HEK293 (cell line): Measurements from ENCODE around the gene PCSK5.

Source experiments
- CTCF ChIA-PET: fragments of 350-600 bp; formaldehyde crosslinking; extraction: SDS; loops from one replicate; lab custom pipeline; 2021; ENCODE audit warnings: antibody characterized with exemption; lab: Yijun Ruan, JAX
- POLR2A ChIA-PET: fragments of 300-600 bp; formaldehyde crosslinking; extraction: SDS; loops from one replicate; lab custom pipeline; 2020; ENCODE audit warnings: antibody characterized with exemption, inconsistent platforms; lab: Yijun Ruan, JAX
- H3K27ac ChIP-seq: fragments of 200-500 bp; sonication (Bioruptor generic); 2 replicates; pipeline ENCODE4 v1.5.1; 2014; ENCODE audit warnings: low read depth, low read length, control low read depth, inconsistent platforms; ENCODE audit errors: extremely low read depth
- H3K36me3 ChIP-seq, 2 experiments: fragments of 200-500 bp in 1 of 2; sonication (Bioruptor generic) in 1 of 2; 1 replicate in 1 of 2; 2 replicates in 1 of 2; pipeline ENCODE4 v1.5.1; 2014 to 2017; ENCODE audit warnings: inconsistent platforms in 2 of 2, low read length in 2 of 2; ENCODE audit not compliant: control insufficient read depth in 2 of 2, insufficient read depth in 1 of 2
- H3K4me1 ChIP-seq: fragments of 200-500 bp; sonication (Bioruptor generic); 2 replicates; pipeline ENCODE4 v1.5.1; 2014; ENCODE audit warnings: mild to moderate bottlenecking, low read length, inconsistent platforms; ENCODE audit not compliant: control insufficient read depth, insufficient read depth
- H3K4me3 ChIP-seq: 2 replicates; pipeline ENCODE4 v1.5.1; 2011; ENCODE audit warnings: low read depth, mild to moderate bottlenecking, control low read depth, low read length, moderate library complexity
- H3K9me3 ChIP-seq: fragments of 200-500 bp; sonication (Bioruptor generic); 2 replicates; pipeline ENCODE4 v1.5.1; 2014; ENCODE audit warnings: low read depth, low read length, inconsistent platforms; ENCODE audit not compliant: control insufficient read depth, insufficient read depth
- ATF2 ChIP-seq: fragments of 450-650 bp; formaldehyde crosslinking; IDR thresholded peaks from 2 replicates; pipeline ENCODE4 v1.5.1; 2016; ENCODE audit warnings: missing biosample characterization, missing genetic modification characterization, low read depth
- BCL6B ChIP-seq: fragments of 450-650 bp; formaldehyde crosslinking; IDR thresholded peaks from 2 replicates; pipeline ENCODE4 v1.5.1; 2017; ENCODE audit warnings: missing biosample characterization, missing genetic modification characterization
- CTCF ChIP-seq: fragments of 450-650 bp; formaldehyde crosslinking; IDR thresholded peaks from 2 replicates; pipeline ENCODE4 v1.5.1; 2016; ENCODE audit warnings: missing biosample characterization, missing genetic modification characterization
- PATZ1 ChIP-seq: fragments of 450-650 bp; formaldehyde crosslinking; IDR thresholded peaks from 2 replicates; pipeline ENCODE4 v1.5.1; 2016; ENCODE audit warnings: missing biosample characterization, missing genetic modification characterization
- PRDM6 ChIP-seq: fragments of 450-650 bp; formaldehyde crosslinking; IDR thresholded peaks from 2 replicates; pipeline ENCODE4 v1.5.1; 2017; ENCODE audit warnings: missing biosample characterization, missing genetic modification characterization
- WT1 ChIP-seq: fragments of 450-650 bp; formaldehyde crosslinking; IDR thresholded peaks from 2 replicates; pipeline ENCODE4 v1.5.1; 2016; ENCODE audit warnings: missing biosample characterization, missing genetic modification characterization
- ZBTB10 ChIP-seq: fragments of 450-650 bp; formaldehyde crosslinking; IDR thresholded peaks from 2 replicates; pipeline ENCODE4 v1.5.1; 2016; ENCODE audit warnings: missing biosample characterization, missing genetic modification characterization
- ZEB2 ChIP-seq: fragments of 450-650 bp; formaldehyde crosslinking; IDR thresholded peaks from 2 replicates; pipeline ENCODE4 v1.5.1; 2016; ENCODE audit warnings: missing biosample characterization, missing genetic modification characterization
- ZNF148 ChIP-seq: fragments of 450-650 bp; formaldehyde crosslinking; IDR thresholded peaks from 2 replicates; pipeline ENCODE4 v1.5.0; 2017; ENCODE audit warnings: missing biosample characterization, missing genetic modification characterization, borderline replicate concordance
- ZNF175 ChIP-seq: fragments of 450-650 bp; formaldehyde crosslinking; IDR thresholded peaks from 2 replicates; pipeline ENCODE4 v1.5.1; 2016; ENCODE audit warnings: missing biosample characterization, missing genetic modification characterization
- ZNF18 ChIP-seq: fragments of 450-650 bp; formaldehyde crosslinking; IDR thresholded peaks from 2 replicates; pipeline ENCODE4 v1.5.1; 2016; ENCODE audit warnings: missing biosample characterization, missing genetic modification characterization
- ZNF248 ChIP-seq: fragments of 450-650 bp; formaldehyde crosslinking; IDR thresholded peaks from 2 replicates; pipeline ENCODE4 v1.5.1; 2017; ENCODE audit warnings: missing biosample characterization, missing genetic modification characterization
- ZNF311 ChIP-seq: fragments of 450-650 bp; formaldehyde crosslinking; IDR thresholded peaks from 2 replicates; pipeline ENCODE4 v1.5.1; 2017; ENCODE audit warnings: missing biosample characterization, missing genetic modification characterization, borderline replicate concordance
- ZNF366 ChIP-seq: fragments of 450-650 bp; formaldehyde crosslinking; conservative IDR thresholded peaks from 2 replicates; pipeline ENCODE4 v1.5.1; 2016; ENCODE audit warnings: missing biosample characterization, missing genetic modification characterization
- ZNF549 ChIP-seq: fragments of 450-650 bp; IDR thresholded peaks from 2 replicates; pipeline ENCODE4 v1.5.1; 2018; ENCODE audit warnings: missing biosample characterization, missing genetic modification characterization, mild to moderate bottlenecking, inconsistent platforms, moderate library complexity
- ZNF600 ChIP-seq: fragments of 450-650 bp; formaldehyde crosslinking; IDR thresholded peaks from 2 replicates; pipeline ENCODE4 v1.5.1; 2016; ENCODE audit warnings: missing biosample characterization, missing genetic modification characterization
- ZNF629 ChIP-seq: fragments of 450-650 bp; formaldehyde crosslinking; IDR thresholded peaks from 2 replicates; pipeline ENCODE4 v1.5.1; 2017; ENCODE audit warnings: missing biosample characterization, missing genetic modification characterization
- ZNF654 ChIP-seq: fragments of 450-650 bp; formaldehyde crosslinking; IDR thresholded peaks from 2 replicates; pipeline ENCODE4 v1.5.1; 2016; ENCODE audit warnings: low read depth, missing biosample characterization, missing genetic modification characterization

PCSK5 gene

GRCh38 chr9:76136986-76137385, 246.5 kb downstream of the PCSK5 start:
- H3K36me3 ChIP-seq: no peaks in the 10 kb centered on the region
- peak; percentile 38 for TF ChIP-seq ZNF629 (tag by site-specific recombination)
- no peak for TF ChIP-seq PATZ1 (tag by site-specific recombination)
- 0 out of 2 replicates have a peak, but pooled peaks have one; percentile 15 for TF ChIP-seq ZNF366 (tag by site-specific recombination)
- TF ChIP-seq BCL6B (tag by site-specific recombination): no peak
- TF ChIP-seq WT1: 0 out of 2 replicates have a peak, but pooled peaks have one; percentile 32
- 0 out of 2 replicates have a peak, but pooled peaks have one; percentile 7 for TF ChIP-seq ATF2 (tag by site-specific recombination)
- TF ChIP-seq PRDM6 (tag by site-specific recombination): peak; percentile 50; the same call in 1 of the 2 replicates
- peak; percentile 84 for TF ChIP-seq ZNF600 (tag by site-specific recombination)
- no peak for TF ChIP-seq ZNF175 (tag by site-specific recombination)
- TF ChIP-seq, all 188 proteins: peak for 6
- Histone ChIP-seq H3K4me3 (no peak overlapping the region), H3K4me1 (0 out of 2 replicates have a peak, but pooled peaks cover 2% of the 10 kb centered on the region), H3K9me3 (no peaks in the 10 kb centered on the region), H3K27ac (no peak overlapping the region)
- ChIA-PET POLR2A (no interaction called here), CTCF (interaction anchor here (0.6 to 0.9 kb wide), 3 partner anchors 162 to 1567 kb away, joined by 3 read pairs; no protein-coding TSS in a partner anchor)

GRCh38 chr9:76137931-76138330, 247.5 kb downstream of the PCSK5 start:
- H3K4me3 ChIP-seq: no peak overlapping the region
- H3K36me3 ChIP-seq: no peaks in the 10 kb centered on the region
- ChIA-PET CTCF (no interaction called here), POLR2A (no interaction called here)
- no peaks in the 10 kb centered on the region for H3K9me3 ChIP-seq
- 0 out of 2 replicates have a peak, but pooled peaks cover 2% of the 10 kb centered on the region for H3K4me1 ChIP-seq
- no peak overlapping the region for H3K27ac ChIP-seq
- no peak for TF ChIP-seq ZNF148 (tag by site-specific recombination)
- TF ChIP-seq ZNF654 (tag by site-specific recombination): no peak
- TF ChIP-seq ZNF248: no peak
- TF ChIP-seq ZBTB10: no peak
- TF ChIP-seq ZNF549: no peak
- TF ChIP-seq ZEB2 (tag by site-specific recombination): no peak
- TF ChIP-seq CTCF (tag by site-specific recombination): no peak
- no peak for TF ChIP-seq ZNF18
- no peak for TF ChIP-seq ZNF311 (tag by site-specific recombination)
